ENCODE measurements around the gene SEC22C.

DNA sequence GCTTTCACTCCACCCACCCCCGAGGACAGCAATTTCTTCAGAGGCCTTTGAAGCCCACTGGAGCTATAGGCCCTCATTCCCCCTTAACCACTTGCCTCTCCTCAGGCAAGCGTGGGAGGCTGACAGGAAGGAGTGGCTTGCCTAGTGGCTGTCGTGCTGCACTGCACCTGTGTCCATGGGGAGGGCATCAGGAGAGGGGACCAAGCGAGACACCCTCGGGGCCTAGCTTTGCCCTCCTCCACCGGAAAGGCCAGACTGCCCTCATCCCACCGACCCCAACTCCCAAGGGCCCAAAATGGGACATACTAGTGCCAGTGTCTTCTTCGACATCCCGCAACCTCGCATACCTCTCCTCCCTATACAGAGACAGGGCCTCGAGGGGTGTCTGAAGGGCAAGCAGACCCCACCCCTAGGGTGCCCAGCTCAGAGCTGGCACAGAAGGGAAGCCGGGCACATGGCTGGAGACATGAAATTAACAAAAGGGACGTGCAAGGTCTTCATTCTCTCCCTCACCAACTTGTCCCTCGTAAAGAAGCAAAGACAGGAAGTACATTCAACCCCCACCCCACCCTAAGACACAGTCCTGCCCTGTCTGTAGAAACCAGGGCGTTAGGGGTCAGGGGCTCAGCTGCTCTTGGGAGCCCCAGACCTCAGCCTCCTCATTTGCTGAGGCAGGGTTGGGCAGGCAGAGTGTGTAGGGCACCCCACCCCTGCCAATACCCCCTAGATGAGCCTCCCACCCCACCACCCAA is 55.0 kb downstream of the SEC22C start:
- TF ChIP-seq, protein P1, sequence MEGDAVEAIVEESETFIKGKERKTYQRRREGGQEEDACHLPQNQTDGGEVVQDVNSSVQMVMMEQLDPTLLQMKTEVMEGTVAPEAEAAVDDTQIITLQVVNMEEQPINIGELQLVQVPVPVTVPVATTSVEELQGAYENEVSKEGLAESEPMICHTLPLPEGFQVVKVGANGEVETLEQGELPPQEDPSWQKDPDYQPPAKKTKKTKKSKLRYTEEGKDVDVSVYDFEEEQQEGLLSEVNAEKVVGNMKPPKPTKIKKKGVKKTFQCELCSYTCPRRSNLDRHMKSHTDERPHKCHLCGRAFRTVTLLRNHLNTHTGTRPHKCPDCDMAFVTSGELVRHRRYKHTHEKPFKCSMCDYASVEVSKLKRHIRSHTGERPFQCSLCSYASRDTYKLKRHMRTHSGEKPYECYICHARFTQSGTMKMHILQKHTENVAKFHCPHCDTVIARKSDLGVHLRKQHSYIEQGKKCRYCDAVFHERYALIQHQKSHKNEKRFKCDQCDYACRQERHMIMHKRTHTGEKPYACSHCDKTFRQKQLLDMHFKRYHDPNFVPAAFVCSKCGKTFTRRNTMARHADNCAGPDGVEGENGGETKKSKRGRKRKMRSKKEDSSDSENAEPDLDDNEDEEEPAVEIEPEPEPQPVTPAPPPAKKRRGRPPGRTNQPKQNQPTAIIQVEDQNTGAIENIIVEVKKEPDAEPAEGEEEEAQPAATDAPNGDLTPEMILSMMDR (IDR thresholded peaks at IDR 0.05), result no peak
- TF ChIP-seq POLR2AphosphoS5 (IDR thresholded peaks at IDR 0.05), result no peak

Data from breast epithelium (tissue), 3 donors.